GM19023 (cell line): ENCODE data around the gene DHX15.

Source experiments
- ATAC-seq: cut with Tn5 transposase; IDR thresholded peaks from one replicate; pipeline ENCODE4 v1.9.1; 2021; ENCODE audit warnings: mild to moderate bottlenecking, moderate library complexity; ENCODE audit not compliant: unreplicated experiment

Gene DHX15

GRCh38 chr4:24495388-24495787 lies 89.0 kb downstream of the DHX15 start:
- no peak for ATAC-seq

- ATAC-seq = no peak
These were observed 94.5 kb downstream of the DHX15 start for GRCh38 chr4:24489870-24490269.

GRCh38 chr4:24488399-24489164 lies 95.8 kb downstream of the DHX15 start:
- peak; percentile 90 for ATAC-seq

- no peak for ATAC-seq
These were observed 101.5 kb downstream of the DHX15 start for GRCh38 chr4:24482871-24483270.

DNA sequence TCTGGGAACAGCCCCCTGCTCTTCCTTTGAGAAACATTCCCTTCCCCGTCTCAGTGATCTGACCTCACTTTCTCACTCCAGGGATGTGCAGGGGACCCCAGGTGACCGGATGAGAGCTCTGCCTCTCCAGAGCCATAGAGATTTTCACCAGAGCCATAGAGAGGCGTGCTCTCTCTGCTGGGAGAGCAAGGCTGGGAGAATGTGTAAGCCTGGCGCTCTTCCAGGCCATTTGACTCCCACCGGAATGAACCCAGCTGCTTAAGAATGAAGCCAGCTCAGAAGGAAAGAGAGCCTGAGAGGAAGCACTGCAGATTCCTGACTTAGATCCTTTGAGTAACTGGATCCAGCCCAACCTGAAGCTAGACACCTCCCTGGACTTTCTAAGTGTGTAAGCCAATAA lies 106.4 kb downstream of the DHX15 start:
- ATAC-seq = no peak
